HG03159 (cell line): ENCODE results near the gene CYTH2.
"Not testable (repeated sequence)": the region's sequence is repeated elsewhere in the genome, so short reads cannot be mapped to it uniquely, and the experiment has no call there.

Experiments
- ATAC-seq: cut with Tn5 transposase; IDR thresholded peaks from one replicate; pipeline ENCODE4 v1.9.1; 2021; ENCODE audit warnings: mild to moderate bottlenecking, moderate library complexity; ENCODE audit not compliant: unreplicated experiment

Gene CYTH2

GRCh38 chr19:48476176-48476575 is 7.0 kb downstream of the CYTH2 start:
- no peak for ATAC-seq

GRCh38 chr19:48477067-48477685 is 8.0 kb downstream of the CYTH2 start:
- ATAC-seq: no peak

GRCh38 chr19:48477698-48478338 is 8.6 kb downstream of the CYTH2 start:
- no peak for ATAC-seq

GRCh38 chr19:48478339-48479256 is 9.4 kb downstream of the CYTH2 start:
- no peak for ATAC-seq

GRCh38 chr19:48479686-48480085 is 10.5 kb downstream of the CYTH2 start:
- no peak for ATAC-seq

- no peak for ATAC-seq
These were observed 11.0 kb downstream of the CYTH2 start for GRCh38 chr19:48480183-48480557.

- no peak for ATAC-seq
These were observed 11.7 kb downstream of the CYTH2 start for GRCh38 chr19:48480558-48481500.

- no peak for ATAC-seq
These were observed 12.9 kb downstream of the CYTH2 start for GRCh38 chr19:48481846-48482639.

- ATAC-seq: no peak
These were observed 14.1 kb downstream of the CYTH2 start for GRCh38 chr19:48483301-48483700.

- ATAC-seq: no peak
These were observed 15.2 kb downstream of the CYTH2 start for GRCh38 chr19:48484247-48484893.

GRCh38 chr19:48484931-48485612 is 15.9 kb downstream of the CYTH2 start:
- no peak for ATAC-seq

GRCh38 chr19:48486706-48487105 is 17.5 kb downstream of the CYTH2 start:
- ATAC-seq: not testable (repeated sequence)

GRCh38 chr19:48487544-48487943 is 18.4 kb downstream of the CYTH2 start:
- ATAC-seq: no peak

- ATAC-seq: no peak
These were observed 18.8 kb downstream of the CYTH2 start for GRCh38 chr19:48487948-48488347.

- not testable (repeated sequence) for ATAC-seq
These were observed 19.3 kb downstream of the CYTH2 start for GRCh38 chr19:48488478-48488877.

GRCh38 chr19:48489608-48490216 is 20.5 kb downstream of the CYTH2 start:
- peak; percentile 34 for ATAC-seq

GRCh38 chr19:48490981-48491792 is 22.0 kb downstream of the CYTH2 start:
- ATAC-seq: no peak

- ATAC-seq: no peak
These were observed 22.6 kb downstream of the CYTH2 start for GRCh38 chr19:48491793-48492123.
